ENCODE results near the gene SETBP1.

Gene SETBP1

GRCh38 chr18:44777457-44778192 is 96.9 kb downstream of the SETBP1 start:
- no peak for DNase-seq (ENCODE audit: low read depth)

GRCh38 chr18:44778788-44779187 is 98.1 kb downstream of the SETBP1 start:
- no peak overlapping the region for H3K4me3 ChIP-seq (ENCODE audit: low read depth, low read length)
- no peak for DNase-seq (ENCODE audit: low read depth)
- TF ChIP-seq MYC (IDR thresholded peaks at IDR 0.05; ENCODE audit: low read depth, low read length) (no peak), CTCF (IDR thresholded peaks at IDR 0.05; ENCODE audit: low read depth, low read length) (no peak), MAX (IDR thresholded peaks at IDR 0.05; ENCODE audit: low read depth, low read length) (no peak), POLR2A (IDR thresholded peaks at IDR 0.05; ENCODE audit: extremely low read depth, insufficient read length) (no peak)

More at GRCh38 chr18:44777457-44778192, 96.9 kb downstream of the SETBP1 start:
- H3K4me3 ChIP-seq (ENCODE audit: low read depth, low read length) = no peak overlapping the region
- TF ChIP-seq POLR2A (IDR thresholded peaks at IDR 0.05; ENCODE audit: extremely low read depth, insufficient read length) (no peak), MYC (IDR thresholded peaks at IDR 0.05; ENCODE audit: low read depth, low read length) (no peak), MAX (IDR thresholded peaks at IDR 0.05; ENCODE audit: low read depth, low read length) (no peak), CTCF (IDR thresholded peaks at IDR 0.05; ENCODE audit: low read depth, low read length) (no peak)

GRCh38 chr18:44779753-44780292 is 99.1 kb downstream of the SETBP1 start:
- TF ChIP-seq MYC (IDR thresholded peaks at IDR 0.05; ENCODE audit: low read depth, low read length) (no peak), CTCF (IDR thresholded peaks at IDR 0.05; ENCODE audit: low read depth, low read length) (no peak), MAX (IDR thresholded peaks at IDR 0.05; ENCODE audit: low read depth, low read length) (no peak), POLR2A (IDR thresholded peaks at IDR 0.05; ENCODE audit: extremely low read depth, insufficient read length) (no peak)
- no peak for DNase-seq (ENCODE audit: low read depth)
- H3K4me3 ChIP-seq (ENCODE audit: low read depth, low read length) = no peak overlapping the region

GRCh38 chr18:44781886-44782285 is 101.2 kb downstream of the SETBP1 start:
- H3K4me3 ChIP-seq (ENCODE audit: low read depth, low read length) = no peak overlapping the region
- TF ChIP-seq MYC (IDR thresholded peaks at IDR 0.05; ENCODE audit: low read depth, low read length) (no peak), CTCF (IDR thresholded peaks at IDR 0.05; ENCODE audit: low read depth, low read length) (no peak), POLR2A (IDR thresholded peaks at IDR 0.05; ENCODE audit: extremely low read depth, insufficient read length) (no peak), MAX (IDR thresholded peaks at IDR 0.05; ENCODE audit: low read depth, low read length) (no peak)
- DNase-seq (ENCODE audit: low read depth) = no peak

- no peak for DNase-seq (ENCODE audit: low read depth)
- H3K4me3 ChIP-seq (ENCODE audit: low read depth, low read length) = no peak overlapping the region
- no peak for TF ChIP-seq CTCF (IDR thresholded peaks at IDR 0.05; ENCODE audit: low read depth, low read length)
- TF ChIP-seq MAX (IDR thresholded peaks at IDR 0.05; ENCODE audit: low read depth, low read length) = no peak
Measured at GRCh38 chr18:44782617-44783016, 101.9 kb downstream of the SETBP1 start.

Data from NB4 (cell line).